C1 segment of cervical spinal cord (tissue), 14 donors: ENCODE data around the gene PLCXD1.

Experiments
- DNase-seq, 14 donors: peaks; one replicate each; lab custom pipeline; 2025; lab: John Stamatoyannopoulos, UW

PLCXD1 gene

GRCh38 chrX:333611-334311 lies 52.6 kb downstream of the PLCXD1 start:
- no peak for DNase-seq

- no peak for DNase-seq
Observed at GRCh38 chrX:334331-334891, 53.2 kb downstream of the PLCXD1 start.

- DNase-seq = no peak
Observed at GRCh38 chrX:334971-335757, 54.0 kb downstream of the PLCXD1 start.

- no peak for DNase-seq
Observed at GRCh38 chrX:335758-336155, 54.6 kb downstream of the PLCXD1 start.

- DNase-seq = no peak
Observed at GRCh38 chrX:336227-336626, 55.0 kb downstream of the PLCXD1 start.

- DNase-seq = no peak
Observed at GRCh38 chrX:337331-337831, 56.2 kb downstream of the PLCXD1 start.

- DNase-seq = no peak
Observed at GRCh38 chrX:338281-338835, 57.2 kb downstream of the PLCXD1 start.

GRCh38 chrX:338836-339400 lies 57.7 kb downstream of the PLCXD1 start:
- DNase-seq = no peak

- no peak for DNase-seq
Observed at GRCh38 chrX:340121-340520, 58.9 kb downstream of the PLCXD1 start.

- no peak for DNase-seq
Observed at GRCh38 chrX:340641-341423, 59.7 kb downstream of the PLCXD1 start.

- no peak for DNase-seq
Observed at GRCh38 chrX:341541-342101, 60.4 kb downstream of the PLCXD1 start.

- no peak for DNase-seq
Observed at GRCh38 chrX:344371-344901, 63.3 kb downstream of the PLCXD1 start.

GRCh38 chrX:345020-345925 lies 64.1 kb downstream of the PLCXD1 start:
- DNase-seq = no peak

- no peak for DNase-seq
Observed at GRCh38 chrX:346034-346813, 65.0 kb downstream of the PLCXD1 start.

- no peak for DNase-seq
Observed at GRCh38 chrX:347351-348117, 66.4 kb downstream of the PLCXD1 start.

GRCh38 chrX:348461-349117 lies 67.4 kb downstream of the PLCXD1 start:
- DNase-seq = no peak

- DNase-seq = peak in 8 of 14 donors; percentile 11 to 72 (median 24)
Observed at GRCh38 chrX:349196-349595, 68.0 kb downstream of the PLCXD1 start.
